ENCODE measurements around the gene UBAP1L. TPM values are rescaled to one million over a fixed set of nuclear protein-coding genes. Genes with fewer than 3 reads are reported as not detected.

The UBAP1L gene
- total RNA-seq, 2 donors from 2014 or later: 1.9 to 8.5 TPM

DNA sequence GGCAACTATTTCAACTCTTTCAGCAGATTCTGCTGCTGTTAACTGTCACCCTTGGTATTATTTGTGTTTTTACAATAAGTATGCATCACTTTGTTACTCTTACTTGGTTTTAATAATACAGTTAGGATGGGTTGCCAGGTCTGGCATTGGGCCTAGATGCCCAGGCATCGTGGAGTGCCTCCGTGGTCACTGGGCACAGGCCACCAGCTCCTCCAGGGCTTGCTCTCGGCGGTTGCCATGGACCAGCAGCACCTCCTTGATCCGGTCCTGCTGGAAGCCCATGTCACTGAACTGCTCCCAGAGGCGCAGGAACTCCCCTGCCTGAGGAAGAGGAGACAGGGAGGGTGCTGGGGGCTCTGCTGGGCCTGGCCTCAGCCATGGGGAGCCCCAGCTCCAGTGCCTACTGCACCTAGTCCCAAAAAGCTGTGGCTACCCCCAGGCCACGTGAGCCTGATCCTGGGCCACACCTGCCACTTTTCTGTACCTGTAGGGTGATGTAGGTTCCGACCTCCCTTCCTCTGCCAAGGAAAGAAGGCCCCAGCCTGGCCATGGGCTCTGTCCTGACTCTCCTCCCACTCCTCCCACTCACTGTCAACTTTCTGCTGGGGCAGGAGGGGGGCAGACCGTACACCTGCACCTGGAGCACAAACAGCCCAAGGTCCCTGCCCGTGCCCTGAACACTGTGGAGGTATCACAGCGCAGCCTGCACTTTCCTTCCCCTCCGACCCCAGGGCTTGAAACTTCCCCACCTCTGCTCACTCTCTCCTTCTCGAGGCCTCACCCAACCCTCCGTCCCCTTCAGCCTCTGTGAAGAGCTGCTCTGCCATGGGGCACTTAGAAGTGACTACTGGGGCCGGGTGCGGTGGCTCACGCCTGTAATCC is 21.8 kb downstream of the UBAP1L start:
- no peak for DNase-seq (ENCODE audit: low spot score)
- Histone ChIP-seq H3K27ac (no peak overlapping the region), H3K4me3 (no peak overlapping the region), H3K36me3 (no peaks in the 10 kb centered on the region), H3K4me1 (replicated peaks) (no peaks in the 10 kb centered on the region), H3K9me3 (no peaks in the 10 kb centered on the region), H3K27me3 (replicated peaks; ENCODE audit: insufficient read depth) (no peaks in the 10 kb centered on the region)
- TF ChIP-seq CTCF (IDR thresholded peaks at IDR 0.05): no peak
- TF ChIP-seq POLR2A (IDR thresholded peaks at IDR 0.05): no peak
- no peak for TF ChIP-seq POLR2AphosphoS5 (IDR thresholded peaks at IDR 0.05)
- intact Hi-C loops (cut with DNase I): no loop called here
- 81% methylated on average over 16 of the region's 17 CpGs for WGBS

DNA sequence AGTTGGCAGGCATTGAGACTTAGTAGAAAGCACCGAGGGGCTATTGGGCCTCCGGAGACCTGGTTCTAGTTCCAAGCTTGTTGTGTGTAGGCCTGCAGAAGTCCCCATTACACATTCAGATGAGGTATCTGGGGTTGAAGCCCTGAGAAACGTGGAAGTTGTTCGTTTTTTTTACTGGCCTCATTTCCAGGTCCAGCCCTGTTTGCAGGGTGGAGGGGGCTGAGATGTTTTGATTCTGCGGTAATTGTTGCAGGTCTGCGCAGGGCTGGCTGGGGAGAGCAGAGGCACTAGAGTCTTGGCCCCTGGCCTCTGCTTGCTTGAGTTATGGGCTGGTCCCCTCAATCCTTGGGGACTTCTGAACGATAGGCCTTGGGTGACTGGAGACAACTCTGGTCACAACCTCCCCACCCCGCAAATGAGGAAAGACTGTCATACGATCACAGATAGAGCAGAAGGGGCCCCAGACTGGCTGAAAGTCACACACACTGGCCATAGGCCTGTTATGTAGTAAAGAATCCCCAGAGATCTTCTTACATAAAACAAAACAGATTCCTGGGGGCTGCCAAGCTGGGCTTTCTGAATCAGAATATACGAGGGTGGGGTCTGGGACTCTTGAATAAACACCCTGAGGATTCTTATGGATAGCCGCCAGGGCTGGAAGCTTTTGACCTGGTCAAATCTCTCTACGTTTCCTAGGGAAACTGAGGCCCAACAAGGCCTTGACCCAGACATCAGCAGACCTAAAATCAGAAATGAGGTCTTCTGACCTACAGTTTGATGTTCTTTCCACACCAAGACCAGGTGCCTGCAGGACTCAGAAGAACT is 22.8 kb downstream of the UBAP1L start:
- Histone ChIP-seq H3K4me1 (replicated peaks) (no peaks in the 10 kb centered on the region), H3K4me3 (no peak overlapping the region), H3K27me3 (replicated peaks; ENCODE audit: insufficient read depth) (no peaks in the 10 kb centered on the region), H3K9me3 (no peaks in the 10 kb centered on the region), H3K36me3 (no peaks in the 10 kb centered on the region), H3K27ac (peak overlapping the region in 1 of 2 donors; percentile 17)
- TF ChIP-seq CTCF (IDR thresholded peaks at IDR 0.05) (no peak), POLR2AphosphoS5 (IDR thresholded peaks at IDR 0.05) (no peak)
- WGBS: 59% methylated on average over 12 of the region's 12 CpGs
- intact Hi-C loops (cut with DNase I): no loop called here
- no peak for DNase-seq (ENCODE audit: low spot score)

GRCh38 chr15:65089206-65089824 is 25.7 kb downstream of the UBAP1L start:
- H3K4me3 ChIP-seq: no peak overlapping the region
- no peaks in the 10 kb centered on the region for H3K27me3 ChIP-seq (replicated peaks; ENCODE audit: insufficient read depth)
- intact Hi-C loops (cut with DNase I): no loop called here
- TF ChIP-seq POLR2A (IDR thresholded peaks at IDR 0.05) (no peak), POLR2AphosphoS5 (IDR thresholded peaks at IDR 0.05) (no peak), CTCF (IDR thresholded peaks at IDR 0.05) (no peak)
- no peaks in the 10 kb centered on the region for H3K36me3 ChIP-seq
- H3K4me1 ChIP-seq (replicated peaks): no peaks in the 10 kb centered on the region
- DNase-seq (ENCODE audit: low spot score): no peak
- H3K9me3 ChIP-seq: no peaks in the 10 kb centered on the region
- peak overlapping the region; percentile 87 to 88 for H3K27ac ChIP-seq
- 46% methylated on average over 5 of the region's 5 CpGs for WGBS

DNA sequence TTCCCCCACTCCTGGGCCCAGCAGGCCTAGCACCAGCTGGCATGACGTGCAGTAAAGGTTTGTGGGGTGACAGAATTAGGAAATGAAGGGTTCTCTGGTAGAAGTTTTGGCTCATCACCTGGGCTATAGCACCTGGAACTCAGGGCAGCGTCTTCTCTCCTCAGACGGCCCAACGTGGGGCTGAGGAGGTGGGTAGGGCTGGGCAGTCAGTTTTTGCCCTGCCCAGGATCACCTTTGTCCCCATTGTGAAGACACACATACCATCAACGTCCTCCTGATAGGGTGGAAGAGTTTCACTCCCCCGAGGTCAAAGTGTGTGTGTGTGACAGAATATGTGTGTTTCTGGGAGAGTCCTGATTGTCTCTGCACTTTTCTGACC is 26.4 kb downstream of the UBAP1L start:
- H3K27me3 ChIP-seq (replicated peaks; ENCODE audit: insufficient read depth): no peaks in the 10 kb centered on the region
- H3K36me3 ChIP-seq: no peaks in the 10 kb centered on the region
- 27% methylated on average over 6 of the region's 6 CpGs for WGBS
- H3K4me3 ChIP-seq: no peak overlapping the region
- no peak for DNase-seq (ENCODE audit: low spot score)
- TF ChIP-seq POLR2AphosphoS5 (IDR thresholded peaks at IDR 0.05): no peak
- no peak for TF ChIP-seq CTCF (IDR thresholded peaks at IDR 0.05)
- TF ChIP-seq POLR2A (IDR thresholded peaks at IDR 0.05): no peak
- peak overlapping the region; percentile 87 to 88 for H3K27ac ChIP-seq
- intact Hi-C loops (cut with DNase I): no loop called here
- H3K4me1 ChIP-seq (replicated peaks): no peaks in the 10 kb centered on the region
- H3K9me3 ChIP-seq: no peaks in the 10 kb centered on the region

Data from prostate gland (tissue), 2 donors.